Cardiac muscle cell (in vitro differentiated cells and primary cell): Measurements from ENCODE around the gene OARD1. TPM values are rescaled to one million over a fixed set of nuclear protein-coding genes. Genes with fewer than 3 reads are reported as not detected.
"Not testable (repeated sequence)": the region's sequence is repeated elsewhere in the genome, so short reads cannot be mapped to it uniquely, and the experiment has no call there.

ENCODE experiments used
- DNase-seq, 2 donors: peaks; one replicate each; pipeline versions ENCODE4 v3.0.0 to v3.0.0-alpha.2; 2010 to 2017; ENCODE audit warnings: low read depth in 1 of 2, low spot score in 1 of 2
- H3K27ac ChIP-seq: fragments of 200-600 bp; sonication (generic); 2 replicates; pipeline ENCODE4 v1.5.1; 2016
- H3K27me3 ChIP-seq: fragments of 200-600 bp; sonication (generic); 2 replicates; pipeline ENCODE4 v1.6.0; 2016; ENCODE audit warnings: control low read depth
- H3K36me3 ChIP-seq: fragments of 200-600 bp; sonication (generic); 2 replicates; pipeline ENCODE4 v1.5.1; 2016; ENCODE audit warnings: control low read depth
- H3K4me1 ChIP-seq: fragments of 200-600 bp; sonication (generic); 2 replicates; pipeline ENCODE4 v1.8.1; 2017; ENCODE audit warnings: low read depth, mild to moderate bottlenecking, mixed run types
- H3K4me3 ChIP-seq: fragments of 200-600 bp; sonication (generic); 2 replicates; pipeline ENCODE4 v1.5.1; 2016; ENCODE audit warnings: mild to moderate bottlenecking
- H3K9me3 ChIP-seq: fragments of 200-600 bp; sonication (generic); 2 replicates; pipeline ENCODE4 v1.5.1; 2017; ENCODE audit warnings: low read depth, mild to moderate bottlenecking, control low read depth
- CTCF ChIP-seq: IDR thresholded peaks from 2 replicates; pipeline ENCODE4 v1.5.1; 2012; ENCODE audit warnings: low read depth, mild to moderate bottlenecking, low read length
- polyA plus RNA-seq: library from polyadenylated mRNA; unstranded; fragments of >200 nt; fragmentation: Nextera tagmentation; extraction: Ambion mirVana; gene quantifications from 2 replicates; pipeline ENCODE4 v1.2.1, GENCODE V29; 2016
- total RNA-seq: library from RNA; depleted of rRNA; stranded (reverse); fragments of >200 nt; gene quantifications from 2 replicates; pipeline ENCODE4 v1.2.3, GENCODE V29; 2016

Gene OARD1
- total RNA-seq (22.4 and 27.5 TPM in 2 replicates), polyA plus RNA-seq (56.3 and 80.0 TPM in 2 replicates)

GRCh38 chr6:41071923-41072835 is at the start of gene OARD1:
TSS of gene OARD1 (minus strand) at chr6:41072356. CDS start at chr6:41071634, 722 bp downstream.
- no peak for TF ChIP-seq CTCF

GRCh38 chr6:41120058-41120457 is 47.9 kb upstream of the OARD1 start:
- Histone ChIP-seq H3K36me3 (no peaks in the 10 kb centered on the region), H3K4me1 (peaks cover 12% of the 10 kb centered on the region), H3K27me3 (no peaks in the 10 kb centered on the region), H3K27ac (no peak overlapping the region), H3K4me3 (no peak overlapping the region), H3K9me3 (no peaks in the 10 kb centered on the region)
- no peak for TF ChIP-seq CTCF
- DNase-seq = no peak

More at GRCh38 chr6:41071923-41072835, at the start of gene OARD1:
- H3K27ac ChIP-seq = peak within 1 kb of the TSS; percentile 99
- no peaks in the 10 kb centered on the region for H3K27me3 ChIP-seq
- peak within 1 kb of the TSS; percentile 83 for H3K4me3 ChIP-seq
- peak; percentile 99 to 100 for DNase-seq
- H3K36me3 ChIP-seq = no peaks in the 10 kb centered on the region
- peaks cover 29% of the 10 kb centered on the region for H3K4me1 ChIP-seq
- no peaks in the 10 kb centered on the region for H3K9me3 ChIP-seq

- TF ChIP-seq CTCF = no peak
- Histone ChIP-seq H3K27ac (no peak overlapping the region), H3K9me3 (no peaks in the 10 kb centered on the region), H3K36me3 (no peaks in the 10 kb centered on the region), H3K4me1 (peaks cover 12% of the 10 kb centered on the region), H3K4me3 (no peak overlapping the region), H3K27me3 (no peaks in the 10 kb centered on the region)
- no peak for DNase-seq
Observed at GRCh38 chr6:41119508-41119907, 47.4 kb upstream of the OARD1 start.

GRCh38 chr6:41115027-41115426 is 42.9 kb upstream of the OARD1 start:
- H3K27ac ChIP-seq, H3K9me3 ChIP-seq, H3K36me3 ChIP-seq, H3K4me1 ChIP-seq, DNase-seq, H3K27me3 ChIP-seq, H3K4me3 ChIP-seq: not testable (repeated sequence)

GRCh38 chr6:41111017-41111416 is 38.9 kb upstream of the OARD1 start:
- H3K4me3 ChIP-seq = no peak overlapping the region
- H3K9me3 ChIP-seq = no peaks in the 10 kb centered on the region
- no peak overlapping the region for H3K27ac ChIP-seq
- TF ChIP-seq CTCF = no peak
- no peaks in the 10 kb centered on the region for H3K27me3 ChIP-seq
- no peak for DNase-seq
- no peaks in the 10 kb centered on the region for H3K36me3 ChIP-seq
- no peaks in the 10 kb centered on the region for H3K4me1 ChIP-seq

GRCh38 chr6:41103847-41104246 is 31.7 kb upstream of the OARD1 start:
- no peak for TF ChIP-seq CTCF
- Histone ChIP-seq H3K27me3 (no peaks in the 10 kb centered on the region), H3K36me3 (peaks cover 1% of the 10 kb centered on the region), H3K9me3 (no peaks in the 10 kb centered on the region), H3K4me3 (no peak overlapping the region), H3K27ac (no peak overlapping the region), H3K4me1 (no peaks in the 10 kb centered on the region)
- no peak for DNase-seq
